Measurements from ENCODE around the gene MLX. TPM values are rescaled to one million over a fixed set of nuclear protein-coding genes. Genes with fewer than 3 reads are reported as not detected.

MLX gene
- total and polyA plus RNA-seq, 2 of the 8 experiments (the other 6 are each of a cell fraction or from before 2014, with no cell fraction given): 27.0 to 27.5 TPM

DNA sequence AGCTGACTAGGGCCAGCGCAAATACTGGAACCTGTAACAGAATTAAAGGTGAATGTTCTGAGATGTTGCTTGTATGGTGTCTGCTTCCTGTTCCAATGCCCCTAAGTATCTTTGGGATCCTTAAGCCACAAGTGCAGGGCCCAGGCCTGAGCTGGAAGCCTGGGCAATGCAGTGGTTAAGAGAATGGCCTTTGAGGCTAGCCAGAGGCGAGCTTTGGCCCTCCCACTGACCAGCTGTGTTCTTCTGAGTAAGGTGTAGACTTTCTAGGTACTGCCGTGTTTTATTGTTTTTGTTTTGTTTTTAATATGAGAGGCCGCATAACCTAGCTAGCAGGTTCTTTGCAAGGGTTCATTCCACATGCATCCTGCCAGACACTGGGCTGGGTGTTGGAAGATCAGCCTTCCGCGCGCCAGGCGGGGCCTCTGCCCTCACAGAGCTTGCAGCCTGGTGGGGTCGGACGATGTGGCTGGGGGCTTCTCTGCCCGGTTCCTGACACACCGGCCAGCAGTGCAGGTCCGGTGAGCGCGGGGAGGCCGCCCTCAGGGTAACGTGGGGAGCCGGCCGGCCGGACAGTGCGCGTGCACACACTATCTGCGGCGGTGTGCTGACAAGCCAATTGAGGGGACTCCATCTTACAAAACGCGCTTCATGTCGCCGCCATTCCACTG, 551 bp upstream of the MLX start (continued):
- TF ChIP-seq SRF (IDR thresholded peaks at IDR 0.05; ENCODE audit: low read depth, low read length): no peak
- TF ChIP-seq POLR2AphosphoS5 (IDR thresholded peaks at IDR 0.05; ENCODE audit: low read depth, low read length): no peak
